Transverse colon (tissue), 4 donors: Measurements from ENCODE around the gene JADE2. TPM values are rescaled to one million over a fixed set of nuclear protein-coding genes. Genes with fewer than 3 reads are reported as not detected.

ENCODE experiments used
- DNase-seq: peaks from one replicate; pipeline ENCODE4 v3.0.0-alpha.2; 2019
- H3K27ac ChIP-seq, 4 donors: fragments of 200-600 bp; sonication (generic); 2 replicates each; pipeline ENCODE4 v1.5.1; 2016 to 2018; ENCODE audit warnings: inconsistent platforms in 4 of 4
- H3K27me3 ChIP-seq: fragments of 200-600 bp; sonication (generic); 2 replicates; pipeline ENCODE4 v1.5.1; 2017; ENCODE audit warnings: inconsistent platforms
- H3K36me3 ChIP-seq, 4 donors: fragments of 200-600 bp; sonication (generic); 2 replicates each; pipeline ENCODE4 v1.5.1; 2017 to 2019; ENCODE audit warnings: inconsistent platforms in 4 of 4
- H3K4me1 ChIP-seq, 4 donors: fragments of 200-600 bp; sonication (generic); 2 replicates each; pipeline ENCODE4 v1.5.1; 2017 to 2020; ENCODE audit warnings: inconsistent platforms in 4 of 4
- H3K4me3 ChIP-seq, 4 donors: fragments of 200-600 bp; sonication (generic); 1 replicate in 1 of 4; 2 replicates in 3 of 4; pipeline versions ENCODE4 v1.5.1 to v1.6.1; 2017 to 2019; ENCODE audit warnings: inconsistent platforms in 4 of 4
- H3K9me3 ChIP-seq, 2 donors: fragments of 200-600 bp; sonication (generic); 2 replicates each; pipeline ENCODE4 v1.5.1; 2017 to 2019; ENCODE audit warnings: inconsistent platforms in 2 of 2
- EP300 ChIP-seq: sonication (generic); formaldehyde crosslinking; IDR thresholded peaks from one replicate; pipeline ENCODE4 v1.6.1; 2017; ENCODE audit warnings: antibody characterized with exemption, low read depth
- POLR2A ChIP-seq: fragments of 450-650 bp; IDR thresholded peaks from one replicate; pipeline ENCODE4 v1.6.1; 2016; ENCODE audit warnings: antibody characterized with exemption, mild to moderate bottlenecking, moderate library complexity
- POLR2AphosphoS5 ChIP-seq, 3 donors: sonication (generic); formaldehyde crosslinking; IDR thresholded peaks; one replicate each; pipeline ENCODE4 v1.6.1; 2016; ENCODE audit warnings: antibody characterized with exemption in 3 of 3
- WGBS, 2 donors: methylation state at CpG; one replicate each; pipeline ENCODE4 v1.1.5; 2018; ENCODE audit warnings: low coverage in 1 of 2; 5-methylcytosine and 5-hydroxymethylcytosine counted together
- in situ Hi-C, 4 donors: fragments of 200-750 bp; cut with MboI; loops; one replicate each; pipeline versions ENCODE4 v1.15.0 to v1.15.1; 2017; ENCODE audit warnings: low sequenced_read_pairs in 3 of 4, low pct_ligation_motif_present in 1 of 4, low pct_unique_long_range_greater_than_20kb in 1 of 4
- intact Hi-C: fragments of 100-400 bp; cut with DNase I; formaldehyde crosslinking; loops from one replicate; pipeline ENCODE4 v1.15.1; 2023; ENCODE audit warnings: low total_unique reads
- total RNA-seq, 4 donors: library from RNA; depleted of rRNA; stranded (reverse); fragments of >200 nt; gene quantifications; one replicate each; pipeline ENCODE4 v1.1.0, GENCODE V29; 2016
- TF ChIP-seq, protein P1 (sequence below), 5 experiments: fragments of 200-600 bp in 3 of 5; fragments of 450-650 bp in 2 of 5; sonication (generic) in 3 of 5; IDR thresholded peaks; 1 replicate in 2 of 5; 2 replicates in 3 of 5; pipeline ENCODE4 v1.5.1; 2016 to 2017; ENCODE audit warnings: antibody characterized with exemption in 5 of 5, inconsistent platforms in 3 of 5, mild to moderate bottlenecking in 2 of 5, moderate library complexity in 1 of 5

The JADE2 gene
- total RNA-seq, 4 donors from 2014 or later, result 36.6 to 50.1 (median 41.4) TPM

- no peak overlapping the region for H3K4me3 ChIP-seq
- H3K36me3 ChIP-seq, result peaks cover 0 to 13% (median 3%) of the 10 kb centered on the region in 4 donors
- TF ChIP-seq, protein P1, sequence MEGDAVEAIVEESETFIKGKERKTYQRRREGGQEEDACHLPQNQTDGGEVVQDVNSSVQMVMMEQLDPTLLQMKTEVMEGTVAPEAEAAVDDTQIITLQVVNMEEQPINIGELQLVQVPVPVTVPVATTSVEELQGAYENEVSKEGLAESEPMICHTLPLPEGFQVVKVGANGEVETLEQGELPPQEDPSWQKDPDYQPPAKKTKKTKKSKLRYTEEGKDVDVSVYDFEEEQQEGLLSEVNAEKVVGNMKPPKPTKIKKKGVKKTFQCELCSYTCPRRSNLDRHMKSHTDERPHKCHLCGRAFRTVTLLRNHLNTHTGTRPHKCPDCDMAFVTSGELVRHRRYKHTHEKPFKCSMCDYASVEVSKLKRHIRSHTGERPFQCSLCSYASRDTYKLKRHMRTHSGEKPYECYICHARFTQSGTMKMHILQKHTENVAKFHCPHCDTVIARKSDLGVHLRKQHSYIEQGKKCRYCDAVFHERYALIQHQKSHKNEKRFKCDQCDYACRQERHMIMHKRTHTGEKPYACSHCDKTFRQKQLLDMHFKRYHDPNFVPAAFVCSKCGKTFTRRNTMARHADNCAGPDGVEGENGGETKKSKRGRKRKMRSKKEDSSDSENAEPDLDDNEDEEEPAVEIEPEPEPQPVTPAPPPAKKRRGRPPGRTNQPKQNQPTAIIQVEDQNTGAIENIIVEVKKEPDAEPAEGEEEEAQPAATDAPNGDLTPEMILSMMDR (IDR thresholded peaks at IDR 0.05), result no peak
- TF ChIP-seq EP300, result no peak
- TF ChIP-seq POLR2A, result no peak
- TF ChIP-seq POLR2AphosphoS5 (IDR thresholded peaks at IDR 0.05), result no peak
- intact Hi-C loops (no loop called here), in situ Hi-C loops (no loop called here)
- no peaks in the 10 kb centered on the region for H3K27me3 ChIP-seq
- DNase-seq, result no peak
- H3K4me1 ChIP-seq, result peaks cover 11 to 50% (median 27%) of the 10 kb centered on the region in 4 donors
- H3K27ac ChIP-seq, result no peak overlapping the region
- H3K9me3 ChIP-seq, result no peaks in the 10 kb centered on the region
- 73 to 90% methylated on average over 2 to 10 of the region's 10 CpGs for WGBS, 2 donors
These were observed 7.8 kb downstream of the JADE2 start for GRCh38 chr5:134533115-134533815.

- no peaks in the 10 kb centered on the region for H3K27me3 ChIP-seq
- intact Hi-C loops (no loop called here), in situ Hi-C loops (no loop called here)
- H3K4me3 ChIP-seq, result no peak overlapping the region
- H3K9me3 ChIP-seq, result no peaks in the 10 kb centered on the region
- no peak overlapping the region for H3K27ac ChIP-seq
- H3K36me3 ChIP-seq, result peaks cover 0 to 19% (median 5%) of the 10 kb centered on the region in 4 donors
- DNase-seq, result no peak
- TF ChIP-seq POLR2A, result no peak
- no peak for TF ChIP-seq EP300
- TF ChIP-seq, protein P1 (IDR thresholded peaks at IDR 0.05), result no peak
- no peak for TF ChIP-seq POLR2AphosphoS5 (IDR thresholded peaks at IDR 0.05)
- peaks cover 6 to 41% (median 18%) of the 10 kb centered on the region in 4 donors for H3K4me1 ChIP-seq
- 79% methylated on average over 9 of the region's 10 CpGs; no CpG with 5 or more reads in 1 of the 2 donors for WGBS, 2 donors
These were observed 8.7 kb downstream of the JADE2 start for GRCh38 chr5:134534058-134534725.

- H3K27ac ChIP-seq, result no peak overlapping the region
These were observed 9.2 kb downstream of the JADE2 start for GRCh38 chr5:134534726-134535110.

DNA sequence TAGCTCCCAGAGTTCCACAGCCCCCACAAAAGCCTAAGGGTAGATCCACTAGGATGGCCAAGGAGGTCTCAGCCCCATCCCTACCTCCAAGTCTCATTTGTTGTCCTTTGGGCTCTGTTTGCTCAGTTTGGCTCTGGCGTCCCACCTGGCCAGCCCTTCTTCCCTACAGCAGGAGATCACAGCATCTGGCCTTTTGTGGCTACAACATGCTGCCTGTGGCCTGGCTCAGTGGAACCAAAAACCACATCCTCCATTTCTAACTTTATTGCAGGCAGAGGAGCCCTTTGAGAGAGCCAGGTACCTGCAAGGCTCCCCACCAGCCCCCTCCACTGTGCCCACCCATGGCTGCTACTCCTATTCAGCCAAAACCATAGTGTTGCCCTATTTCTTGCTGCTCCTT lies 11.4 kb downstream of the JADE2 start:
- H3K4me3 ChIP-seq, result no peak overlapping the region
- no peaks in the 10 kb centered on the region for H3K9me3 ChIP-seq
- 60 to 64% methylated on average over 1 of the region's 1 CpG for WGBS, 2 donors
- H3K4me1 ChIP-seq, result peaks cover 0 to 22% (median 7%) of the 10 kb centered on the region in 4 donors
- H3K27me3 ChIP-seq, result no peaks in the 10 kb centered on the region
- TF ChIP-seq, protein P1 (IDR thresholded peaks at IDR 0.05), result no peak
- TF ChIP-seq POLR2AphosphoS5 (IDR thresholded peaks at IDR 0.05) (no peak), EP300 (no peak), POLR2A (no peak)
- peaks cover 0 to 37% (median 13%) of the 10 kb centered on the region in 4 donors for H3K36me3 ChIP-seq
- H3K27ac ChIP-seq, result no peak overlapping the region
- intact Hi-C loops, result no loop called here
- in situ Hi-C loops, result no loop called here
- DNase-seq, result no peak

More at GRCh38 chr5:134534726-134535110, 9.2 kb downstream of the JADE2 start:
- H3K4me3 ChIP-seq, result no peak overlapping the region
- no peaks in the 10 kb centered on the region for H3K9me3 ChIP-seq
- H3K4me1 ChIP-seq, result peaks cover 3 to 36% (median 14%) of the 10 kb centered on the region in 4 donors
- H3K36me3 ChIP-seq, result peaks cover 0 to 22% (median 7%) of the 10 kb centered on the region in 4 donors
- TF ChIP-seq POLR2A, result no peak
- 92 to 100% methylated on average over 1 to 5 of the region's 5 CpGs for WGBS, 2 donors
- no peak for DNase-seq
- intact Hi-C loops (no loop called here), in situ Hi-C loops (no loop called here)
- H3K27me3 ChIP-seq, result no peaks in the 10 kb centered on the region
